Stimulated activated CD8-positive, alpha-beta memory T cell treated with anti-CD3 and anti-CD28 coated beads, Interleukin-7, amount 100 ng/mL, for 4 hours (primary cell): Measurements from ENCODE around the gene ARHGEF17.
A peak's percentile ranks its signal among the peaks of the same experiment; 100 is the strongest.

Experiments used
- DNase-seq, 2 donors: peaks; one replicate each; pipeline ENCODE4 v3.0.0-alpha.2; 2020; ENCODE audit warnings: low read depth in 2 of 2

ARHGEF17 gene

DNA sequence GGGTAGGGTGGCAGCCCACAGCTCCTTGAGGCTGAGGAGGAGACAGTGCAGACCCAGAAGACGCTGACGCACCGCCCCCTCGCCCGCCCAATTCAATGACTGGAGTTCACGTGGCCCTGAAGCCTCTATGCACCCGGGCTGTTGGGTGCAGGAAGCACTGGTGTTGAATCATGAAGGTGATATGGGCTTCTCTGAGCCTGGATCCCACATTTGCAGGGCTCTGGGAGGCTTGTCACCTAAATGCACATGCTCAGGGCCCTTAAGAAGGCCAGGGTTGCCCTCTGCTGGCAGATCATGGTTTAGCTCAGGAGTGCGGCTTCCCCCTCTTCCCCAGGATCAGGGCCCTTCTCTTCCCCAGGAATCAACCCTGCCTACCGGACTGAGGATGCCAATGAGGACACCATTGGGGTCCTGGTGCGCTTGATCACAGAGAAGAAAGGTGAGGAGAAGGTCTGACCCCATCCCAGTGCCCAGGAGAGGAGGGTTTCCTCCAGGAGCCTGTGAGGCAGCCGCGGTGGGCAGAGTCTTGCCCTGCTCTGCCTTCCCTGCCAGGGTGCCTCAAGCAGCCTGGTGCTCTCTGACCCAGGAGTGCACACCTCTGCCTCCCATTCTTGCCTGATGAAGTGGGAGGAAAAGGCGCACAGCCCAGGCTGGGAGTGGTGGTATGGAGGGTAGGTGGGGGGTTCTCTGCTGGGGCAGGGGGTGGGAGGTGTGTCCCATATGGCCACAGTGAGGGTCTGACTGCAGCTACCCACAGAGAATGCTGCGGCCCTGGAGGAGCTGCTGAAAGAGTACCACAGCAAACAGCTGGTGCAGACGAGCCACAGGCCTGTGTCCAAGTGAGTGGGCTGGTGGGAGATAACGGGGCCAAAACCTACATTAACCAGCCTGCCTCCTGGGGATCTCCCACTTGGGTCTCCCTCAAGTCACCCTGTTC, 85.7 kb downstream of the ARHGEF17 start:
- peak; percentile 28 to 45 for DNase-seq

DNA sequence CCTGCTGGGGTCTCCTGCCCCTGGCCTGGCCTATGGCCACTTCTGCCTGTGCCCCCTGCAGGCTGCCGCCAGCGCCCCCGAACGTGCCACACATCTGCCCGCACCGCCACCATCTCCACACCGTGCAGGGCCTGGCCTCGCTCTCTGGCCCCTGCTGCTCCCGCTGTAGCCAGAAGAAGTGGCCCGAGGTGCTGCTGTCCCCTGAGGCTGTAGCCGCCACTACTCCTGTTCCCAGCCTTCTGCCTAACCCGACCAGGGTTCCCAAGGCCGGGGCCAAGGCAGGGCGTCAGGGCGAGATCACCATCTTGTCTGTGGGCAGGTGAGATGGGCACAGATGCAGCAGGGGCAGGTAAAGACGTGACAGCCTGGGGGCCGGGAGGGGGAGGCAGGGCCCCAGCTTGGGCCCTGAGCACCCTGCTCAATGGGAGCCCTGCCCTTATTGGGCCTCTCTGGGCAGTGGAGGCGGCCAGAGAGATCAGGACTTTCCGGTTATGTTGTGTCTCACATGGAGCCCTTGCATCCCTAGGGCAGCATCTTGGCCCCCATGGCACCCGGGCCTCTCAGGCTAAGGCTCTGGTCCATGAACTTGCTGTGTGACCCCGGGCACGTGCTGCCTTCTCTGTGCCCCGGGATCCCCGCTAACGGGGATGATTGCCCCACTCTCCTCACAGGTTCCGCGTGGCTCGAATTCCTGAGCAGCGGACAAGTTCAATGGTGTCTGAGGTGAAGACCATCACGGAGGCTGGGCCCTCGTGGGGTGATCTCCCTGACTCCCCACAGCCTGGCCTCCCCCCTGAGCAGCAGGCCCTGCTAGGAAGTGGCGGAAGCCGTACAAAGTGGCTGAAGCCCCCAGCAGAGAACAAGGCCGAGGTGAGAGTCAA, 86.6 kb downstream of the ARHGEF17 start:
- no peak for DNase-seq

DNA sequence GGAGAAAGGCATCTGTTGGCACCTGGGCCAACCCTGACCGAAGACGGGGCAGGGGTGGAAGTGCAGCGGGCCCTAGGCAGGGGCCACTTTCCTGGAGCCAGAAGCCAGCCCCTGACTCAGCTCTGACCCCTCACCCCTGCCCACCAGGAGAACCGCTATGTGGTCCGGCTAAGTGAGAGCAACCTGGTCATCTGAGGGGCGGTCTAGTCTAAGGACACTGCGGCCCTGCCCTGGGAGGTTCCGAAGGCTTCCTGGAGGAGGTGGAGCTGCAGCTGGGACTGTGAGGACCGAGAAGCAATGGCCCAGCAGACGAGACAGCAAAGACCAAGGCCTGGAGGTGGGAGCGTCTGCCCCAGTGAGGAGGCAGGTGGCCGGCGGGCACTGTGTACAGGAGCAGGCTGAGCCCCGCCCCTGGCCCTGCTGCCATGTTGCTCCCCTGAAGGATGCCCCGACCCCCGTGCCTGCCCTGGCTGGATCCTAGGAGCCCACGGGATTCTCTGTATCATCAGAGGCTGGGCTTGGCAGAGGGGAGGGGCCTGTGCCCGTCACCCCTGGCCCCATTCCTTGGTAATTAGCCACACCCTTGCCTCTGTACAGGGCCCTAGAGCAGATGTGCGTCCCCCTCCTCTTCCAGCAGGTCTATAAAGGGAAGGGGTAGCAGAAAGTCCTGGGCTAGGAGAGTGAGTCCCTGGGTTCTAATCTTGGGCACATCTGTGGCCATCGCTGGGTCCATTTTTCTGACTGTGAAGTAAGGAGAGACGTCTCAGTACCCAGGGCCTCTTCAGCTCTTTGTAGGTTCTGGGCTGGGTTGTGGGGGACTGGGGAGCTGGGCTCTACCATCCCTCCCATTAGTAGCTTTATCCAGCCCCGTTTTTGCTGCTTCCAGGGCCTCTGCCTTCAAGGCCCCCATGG, 87.5 kb downstream of the ARHGEF17 start:
- DNase-seq = no peak

DNA sequence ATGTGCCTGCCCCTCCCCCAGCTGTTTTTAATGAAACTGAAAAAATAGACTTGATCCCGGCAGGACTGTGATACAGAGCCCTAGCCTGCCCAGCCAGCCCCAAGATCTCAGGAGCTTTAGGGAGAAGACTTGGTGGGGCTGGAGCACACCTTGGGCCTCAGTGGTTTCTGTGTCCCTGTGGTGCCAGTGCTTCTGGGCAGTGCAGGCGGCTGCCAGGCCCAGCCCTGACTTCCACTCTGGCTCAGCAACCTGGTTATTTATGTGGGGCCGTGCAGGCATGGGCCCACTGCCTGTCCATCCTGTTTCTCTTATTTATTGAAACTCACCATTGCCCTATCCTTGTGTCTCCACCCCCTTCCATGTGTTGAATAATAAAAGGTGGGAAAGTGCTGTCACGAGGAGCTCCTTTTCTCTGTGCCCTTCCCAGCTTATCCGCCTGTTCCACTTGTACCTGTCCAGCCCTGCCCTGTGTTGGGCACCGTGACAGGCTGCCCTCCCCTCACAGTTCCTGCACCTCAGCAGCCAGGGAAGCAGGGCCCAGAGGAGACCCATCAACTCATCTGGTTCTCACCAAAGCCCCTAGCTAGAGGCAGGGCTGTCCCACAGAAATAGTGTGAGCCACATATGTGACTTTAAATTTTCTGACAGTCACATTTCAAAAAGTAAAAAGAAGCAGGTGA, 88.3 kb downstream of the ARHGEF17 start:
- DNase-seq = no peak

DNA sequence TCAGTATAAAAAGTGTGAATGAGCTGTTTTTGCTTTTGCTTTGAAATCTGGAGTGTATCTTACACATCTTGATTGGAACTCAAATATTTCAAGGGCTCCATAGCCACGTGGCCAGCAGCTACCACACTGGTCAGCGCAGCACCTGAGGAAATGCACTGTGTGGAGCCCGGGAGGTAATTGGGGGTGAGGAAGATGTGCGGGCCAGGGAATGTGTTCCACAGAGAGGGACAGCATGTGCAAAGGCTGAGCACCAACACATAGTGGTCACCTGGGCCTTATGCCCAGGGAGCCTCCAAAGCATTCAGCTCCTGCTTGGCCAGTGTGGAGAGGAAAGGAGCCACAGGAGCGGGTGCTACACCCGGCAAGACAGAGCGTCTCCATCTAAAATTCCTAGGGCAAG, 88.9 kb downstream of the ARHGEF17 start:
- no peak for DNase-seq

DNA sequence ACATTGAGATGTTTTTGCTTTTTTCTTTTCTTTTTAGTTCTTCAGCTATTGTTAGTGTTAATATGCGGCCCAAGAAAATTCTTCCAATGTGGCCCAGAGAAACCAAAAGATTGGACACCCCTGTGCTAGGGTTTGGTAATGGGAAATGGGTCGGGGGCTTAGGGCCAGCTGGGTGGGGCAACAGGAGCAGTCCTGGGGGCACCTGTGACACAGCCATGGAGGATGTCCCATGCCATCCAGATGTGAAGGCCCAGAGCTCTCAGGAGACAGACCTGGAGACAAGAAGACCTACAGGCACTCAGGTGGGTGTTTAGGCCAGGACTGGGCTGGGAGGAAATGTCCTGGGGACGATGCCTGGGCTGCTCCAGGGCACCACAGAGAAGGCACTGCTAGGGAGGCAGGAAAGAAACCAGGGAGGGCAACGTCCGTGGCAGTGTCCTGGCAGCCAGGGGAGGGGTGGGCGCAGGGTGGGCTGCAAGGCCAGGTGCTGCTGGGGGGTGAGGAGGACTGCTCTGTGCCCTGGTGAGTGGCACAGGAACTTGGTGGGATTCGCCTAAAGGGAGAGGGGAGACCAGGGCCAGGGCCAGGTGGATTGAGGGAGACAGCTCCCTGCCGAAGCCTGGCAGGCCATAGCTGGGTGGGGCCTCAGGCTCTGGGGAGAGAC, 89.5 kb downstream of the ARHGEF17 start:
- DNase-seq = no peak

DNA sequence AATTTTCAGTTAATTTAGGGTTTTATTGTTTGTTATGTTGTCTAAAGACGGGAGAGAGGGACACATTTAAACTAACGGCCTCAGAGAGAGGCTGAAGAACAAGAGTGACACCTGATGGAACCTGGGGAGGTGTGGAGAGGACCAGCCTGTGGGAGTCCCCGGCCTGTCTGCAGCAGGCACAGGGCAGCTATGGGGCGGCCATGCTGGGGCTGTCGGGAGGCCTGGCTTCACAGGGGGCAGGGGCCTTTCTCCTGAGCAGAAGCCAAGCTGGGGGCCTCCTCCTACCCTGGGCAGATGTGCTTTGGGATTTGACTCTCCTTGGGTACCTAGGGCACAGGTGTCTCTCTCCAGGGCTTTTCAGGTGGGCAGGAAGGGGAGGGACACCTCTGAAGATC, 90.1 kb downstream of the ARHGEF17 start:
- no peak for DNase-seq

DNA sequence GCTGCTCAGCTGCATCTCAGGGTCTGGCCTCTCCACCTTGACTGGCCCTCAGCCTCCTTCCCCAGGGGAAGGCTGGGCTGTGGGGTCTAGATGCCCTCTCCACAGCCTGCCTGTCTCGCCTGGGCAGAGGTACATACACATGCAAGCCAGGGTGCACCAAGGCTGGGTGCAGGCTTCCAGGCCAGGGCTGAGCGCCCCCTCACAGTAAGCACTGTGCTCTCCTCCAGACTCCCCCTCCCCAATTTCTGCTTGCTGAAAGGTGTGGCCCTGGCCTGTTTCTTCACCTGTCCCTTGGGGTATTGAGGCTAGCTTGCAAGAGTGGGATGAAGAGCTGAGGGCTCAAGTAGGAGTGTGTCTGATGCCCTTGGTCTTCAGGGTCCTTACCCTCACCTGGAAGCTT, 90.6 kb downstream of the ARHGEF17 start:
- DNase-seq = no peak

DNA sequence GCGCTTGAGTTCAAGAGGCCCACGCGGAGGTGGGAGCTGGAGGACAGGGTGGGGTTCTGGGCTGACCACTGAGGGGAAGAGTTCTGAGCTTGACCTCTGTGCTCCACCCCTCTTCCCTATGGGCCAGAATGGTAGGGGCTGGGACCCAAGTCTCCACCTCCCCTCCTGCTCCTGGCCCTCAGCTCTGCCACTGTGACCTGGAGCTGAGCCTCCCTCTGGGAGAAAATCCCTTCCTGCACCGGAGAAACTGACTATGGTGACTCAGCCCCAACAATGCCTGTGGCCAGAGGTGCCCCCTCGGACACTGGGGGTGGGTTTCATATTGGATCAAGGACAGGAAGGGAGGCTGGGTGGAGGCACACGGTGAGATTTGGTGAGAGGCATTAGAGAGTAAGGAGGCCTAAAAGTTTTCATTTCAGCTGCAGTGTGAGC, 91.1 kb downstream of the ARHGEF17 start:
- DNase-seq = no peak

DNA sequence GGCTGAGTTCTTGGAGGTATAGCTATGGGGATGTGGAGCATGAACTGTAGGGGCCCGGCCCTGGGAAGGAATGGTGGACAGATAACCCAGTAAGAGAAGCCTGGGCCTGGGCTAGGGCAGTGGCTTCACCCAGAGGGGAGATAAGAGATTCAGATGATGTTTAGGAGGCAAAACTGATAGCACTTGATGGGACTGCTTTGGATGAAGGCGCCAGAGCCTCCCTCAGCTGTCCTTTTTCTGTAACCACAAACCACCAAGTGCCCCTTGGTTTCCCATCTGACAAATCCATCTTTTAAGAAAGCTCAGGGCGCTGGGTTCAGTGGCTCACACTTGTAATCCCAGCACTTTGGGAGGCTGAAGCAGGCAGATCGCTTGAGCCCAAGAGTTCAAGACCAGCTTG, 91.6 kb downstream of the ARHGEF17 start:
- no peak for DNase-seq

DNA sequence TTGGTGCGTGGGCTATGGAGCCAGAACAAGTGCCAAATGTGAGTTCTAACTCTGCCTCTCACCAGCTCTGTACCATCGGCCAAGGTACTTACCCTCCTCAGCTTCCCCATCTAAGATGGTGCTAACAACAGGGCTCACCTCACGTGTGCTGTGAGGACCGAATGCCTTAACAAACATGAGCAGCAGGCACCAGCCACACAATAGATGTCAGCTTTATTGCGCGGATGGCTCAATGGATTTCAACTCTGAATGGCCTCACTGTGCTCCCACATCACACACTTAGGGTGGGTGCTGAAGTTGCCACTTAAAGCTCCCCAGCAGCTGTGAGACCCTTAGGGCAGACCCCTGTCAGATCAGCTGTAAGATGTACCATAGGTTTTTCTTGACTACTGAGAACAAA, 92.2 kb downstream of the ARHGEF17 start:
- no peak for DNase-seq

DNA sequence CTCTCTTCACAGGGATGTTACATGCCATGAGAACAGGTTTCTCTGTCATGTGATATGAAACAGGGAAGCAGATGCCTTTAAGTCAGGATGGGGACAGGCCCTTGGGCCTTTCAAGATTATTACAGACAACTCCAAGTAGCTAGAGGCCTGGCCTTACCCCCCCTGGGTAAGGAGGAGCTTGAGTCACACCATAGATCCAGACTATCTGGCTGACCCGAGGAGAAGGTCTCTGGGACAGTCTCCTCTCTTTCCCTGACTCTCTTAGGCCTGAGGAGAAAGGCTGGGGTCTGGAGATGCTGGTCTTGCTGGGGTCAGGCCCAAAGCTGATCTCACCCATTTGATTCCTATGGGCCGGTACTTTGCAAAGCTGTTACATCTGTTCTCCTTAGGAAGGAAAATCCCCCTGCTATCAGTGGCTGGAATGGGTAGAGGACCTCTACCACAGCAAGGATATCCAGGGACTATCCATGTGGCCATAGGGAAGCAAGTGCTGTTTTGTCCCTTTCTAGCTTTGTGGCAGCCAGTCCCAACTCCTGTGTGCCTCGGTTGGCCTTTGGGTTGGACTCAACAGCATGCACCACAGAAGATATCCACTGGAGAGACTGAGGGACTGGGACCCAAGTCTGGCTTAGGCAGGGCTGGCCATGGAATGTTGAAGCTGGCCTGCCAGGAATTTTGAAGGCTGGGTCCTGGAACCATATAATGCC, 93.3 kb downstream of the ARHGEF17 start:
- no peak for DNase-seq

DNA sequence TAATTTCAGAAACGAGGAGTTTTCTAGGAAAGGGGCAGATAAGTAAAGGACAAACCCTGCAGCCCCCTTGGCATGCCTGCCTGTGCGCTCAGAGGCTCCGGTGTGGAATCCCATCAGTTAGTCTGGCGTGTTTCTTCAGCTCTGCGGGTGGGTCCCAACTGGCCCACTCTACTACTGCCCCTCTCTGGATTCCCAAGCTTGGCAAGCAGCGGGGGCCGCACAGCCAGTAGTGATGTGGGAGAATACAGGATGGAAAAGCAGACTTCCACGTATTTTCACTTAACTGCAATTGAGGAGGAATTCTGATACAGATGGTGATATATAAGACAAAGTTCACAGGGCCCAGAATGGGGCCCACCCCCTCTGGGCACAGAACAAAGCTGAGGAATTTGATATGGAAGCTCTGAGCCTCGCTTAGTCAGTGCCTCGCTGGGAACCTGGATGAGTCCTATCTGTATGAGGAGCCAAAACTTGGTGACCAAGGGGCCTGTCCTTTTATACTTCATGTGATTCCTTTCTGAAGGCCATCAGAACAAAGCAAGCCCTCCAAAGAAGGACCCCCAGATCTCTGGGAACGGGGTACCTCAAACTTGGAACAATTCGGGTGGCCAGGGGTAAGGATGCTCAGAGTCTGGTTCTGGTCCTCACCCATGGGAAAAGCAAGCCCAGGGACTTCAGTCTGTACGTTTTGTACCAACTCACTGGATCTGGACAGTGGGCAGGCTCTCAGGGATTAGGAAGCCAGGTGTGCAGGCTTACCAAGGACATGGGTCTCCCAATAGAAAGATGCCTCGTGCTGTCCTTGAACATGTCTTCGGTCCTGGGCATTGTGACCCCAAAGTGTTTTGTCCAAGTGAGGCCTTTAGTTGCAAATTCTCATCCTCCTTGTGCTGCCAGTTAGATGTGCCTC, 94.1 kb downstream of the ARHGEF17 start:
- no peak for DNase-seq

DNA sequence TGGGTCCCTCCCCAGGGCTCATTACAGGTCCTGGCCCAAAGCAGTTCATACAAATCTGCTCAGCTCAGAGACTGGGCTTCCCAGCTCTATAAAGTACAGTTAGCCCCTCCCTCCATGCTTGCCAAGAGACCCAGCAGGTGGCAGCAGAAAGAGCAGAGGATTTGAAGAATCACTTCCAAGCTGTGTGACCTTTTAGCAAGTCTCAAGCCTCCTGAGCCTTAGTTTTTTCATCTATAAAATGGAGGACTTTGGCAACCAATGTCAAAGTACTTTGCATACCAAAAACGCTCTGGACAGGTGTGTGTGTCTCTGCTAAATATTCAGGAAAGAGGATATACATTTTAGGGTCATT, 94.7 kb downstream of the ARHGEF17 start:
- DNase-seq = no peak

DNA sequence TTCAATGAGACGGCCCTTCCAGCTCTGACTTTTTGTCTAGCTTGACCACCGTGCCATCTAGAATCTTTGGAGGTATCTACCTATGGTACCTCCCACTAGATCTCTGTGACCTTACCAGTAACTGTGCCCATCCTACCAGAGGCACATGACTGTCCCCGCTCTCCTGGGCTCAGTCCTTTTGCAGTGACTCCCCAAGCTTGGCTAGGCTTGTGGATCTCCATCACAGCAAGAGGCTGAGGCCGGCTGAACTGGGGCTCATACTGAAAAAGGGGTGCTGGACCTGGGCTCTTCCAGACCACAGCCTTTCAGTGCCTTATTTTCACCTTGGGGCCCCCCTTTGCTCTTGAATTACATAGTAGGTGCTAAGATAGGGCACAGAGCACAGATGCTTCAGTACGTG, 95.5 kb downstream of the ARHGEF17 start:
- DNase-seq = no peak

DNA sequence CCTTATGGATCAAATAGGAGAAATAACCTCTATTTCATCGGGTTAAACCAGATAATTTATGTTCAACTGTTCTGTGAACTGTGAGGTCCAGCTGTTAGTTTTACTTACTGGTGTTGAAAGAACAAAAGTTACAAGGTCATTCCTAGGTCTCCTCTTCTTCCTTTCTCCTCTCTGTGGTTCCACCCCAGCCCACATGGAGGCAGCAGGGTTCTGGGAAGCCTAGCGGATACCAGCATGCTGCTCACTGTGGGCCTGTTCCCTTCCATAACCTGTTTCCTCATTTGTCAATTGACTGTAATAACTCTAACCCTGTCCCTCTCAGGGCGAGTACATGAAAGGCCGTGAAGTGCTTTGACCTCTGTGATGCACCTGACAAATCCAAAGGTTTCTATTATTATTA, 96.0 kb downstream of the ARHGEF17 start:
- no peak for DNase-seq

DNA sequence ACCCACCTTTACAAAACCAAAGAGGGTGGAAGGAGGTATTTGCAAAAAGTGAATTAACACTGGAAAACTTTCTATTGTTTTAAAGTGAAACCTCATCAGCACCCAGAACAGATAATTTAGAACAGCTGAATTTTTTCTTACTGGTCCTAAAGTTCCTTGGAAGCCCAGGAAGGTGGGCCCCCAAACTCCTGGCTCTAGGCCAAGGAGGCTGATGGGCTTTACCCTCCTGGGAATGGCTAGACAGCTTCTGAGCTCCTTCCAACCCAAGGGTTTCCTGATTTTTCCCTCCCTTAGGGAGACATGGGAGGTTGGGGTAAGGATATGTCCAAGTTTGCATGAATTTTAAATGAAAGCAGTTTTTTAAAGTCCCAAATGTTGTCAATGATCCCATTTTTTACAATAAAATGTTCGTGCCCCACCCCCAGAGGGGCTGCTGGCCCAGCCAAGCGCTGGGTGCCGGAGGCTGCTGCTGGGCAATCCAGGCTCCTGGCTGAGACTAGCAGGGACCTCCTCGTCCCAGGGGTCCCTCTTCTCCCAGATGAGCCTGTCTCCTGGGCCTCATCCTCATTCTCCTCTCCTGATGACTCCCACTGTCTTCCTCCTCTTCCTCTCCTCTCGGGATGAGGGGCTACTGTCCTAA, 96.5 kb downstream of the ARHGEF17 start:
- DNase-seq = no peak

DNA sequence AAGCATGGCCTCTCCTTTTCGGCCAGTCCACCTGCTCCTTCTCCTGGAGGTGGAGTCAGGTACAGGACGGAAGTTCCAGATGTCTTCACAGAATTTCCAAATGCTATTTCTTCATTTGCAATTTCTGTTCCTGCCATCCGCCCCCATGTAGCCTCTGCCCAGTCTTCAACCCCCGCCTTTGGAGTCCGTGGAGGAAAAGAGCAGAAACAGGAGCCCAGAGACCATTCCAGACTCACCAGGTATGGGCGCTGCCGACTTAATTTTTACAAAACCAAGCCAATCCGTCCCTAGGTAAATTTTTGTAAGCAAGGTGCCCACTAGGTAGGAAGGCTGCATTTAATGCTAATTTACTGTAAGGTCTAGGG, 97.1 kb downstream of the ARHGEF17 start:
- no peak for DNase-seq

DNA sequence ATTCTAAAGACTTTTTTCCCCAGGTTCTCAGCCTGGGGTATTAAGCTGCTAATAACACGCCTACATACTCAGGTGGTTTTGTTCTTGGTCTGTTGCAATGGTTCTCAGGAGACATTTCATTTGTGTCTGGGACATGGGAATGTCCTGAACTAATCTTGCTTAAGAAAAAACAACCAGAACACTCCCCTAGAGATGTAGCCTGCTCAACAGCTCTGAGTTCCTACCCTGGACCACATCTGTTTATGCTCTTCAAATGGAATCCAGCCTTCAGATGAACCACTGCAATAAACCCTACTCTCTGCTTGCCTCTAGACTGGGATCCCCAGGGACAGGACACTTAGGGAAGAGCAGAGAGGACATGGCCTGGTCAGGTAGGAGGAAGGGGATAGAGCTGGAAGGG, 98.1 kb downstream of the ARHGEF17 start:
- no peak for DNase-seq
